Measurements from ENCODE around the gene SERBP1.

DNA sequence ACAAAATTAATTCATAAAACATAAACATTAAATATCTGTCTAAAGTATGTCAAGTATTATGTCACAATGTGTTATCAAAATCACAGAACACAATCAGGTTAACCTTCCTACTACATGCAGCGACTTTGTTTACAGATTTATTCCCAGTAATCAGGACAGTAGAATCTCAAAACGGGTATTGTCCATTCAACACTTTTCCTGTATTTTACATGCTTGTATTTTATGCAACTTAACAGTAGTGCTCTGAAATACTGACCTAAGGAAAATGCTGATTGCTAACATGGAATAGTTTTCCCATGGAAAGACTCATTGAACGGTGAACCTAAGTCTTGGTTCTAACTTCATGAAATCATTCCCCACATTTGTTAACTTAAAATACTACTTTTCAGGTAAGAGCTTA is 2.3 kb downstream of the SERBP1 start:
- no peak for TF ChIP-seq CTCF (IDR thresholded peaks at IDR 0.05 in 2 of 3, conservative IDR thresholded peaks at IDR 0.05 in 1 of 3; ENCODE audit: borderline replicate concordance in 1 of 3, insufficient read depth in 1 of 3, low read depth in 2 of 3, low read length in 2 of 3)
- TF ChIP-seq CEBPB (IDR thresholded peaks at IDR 0.05; ENCODE audit: low read depth) = no peak
- TF ChIP-seq, protein P1, sequence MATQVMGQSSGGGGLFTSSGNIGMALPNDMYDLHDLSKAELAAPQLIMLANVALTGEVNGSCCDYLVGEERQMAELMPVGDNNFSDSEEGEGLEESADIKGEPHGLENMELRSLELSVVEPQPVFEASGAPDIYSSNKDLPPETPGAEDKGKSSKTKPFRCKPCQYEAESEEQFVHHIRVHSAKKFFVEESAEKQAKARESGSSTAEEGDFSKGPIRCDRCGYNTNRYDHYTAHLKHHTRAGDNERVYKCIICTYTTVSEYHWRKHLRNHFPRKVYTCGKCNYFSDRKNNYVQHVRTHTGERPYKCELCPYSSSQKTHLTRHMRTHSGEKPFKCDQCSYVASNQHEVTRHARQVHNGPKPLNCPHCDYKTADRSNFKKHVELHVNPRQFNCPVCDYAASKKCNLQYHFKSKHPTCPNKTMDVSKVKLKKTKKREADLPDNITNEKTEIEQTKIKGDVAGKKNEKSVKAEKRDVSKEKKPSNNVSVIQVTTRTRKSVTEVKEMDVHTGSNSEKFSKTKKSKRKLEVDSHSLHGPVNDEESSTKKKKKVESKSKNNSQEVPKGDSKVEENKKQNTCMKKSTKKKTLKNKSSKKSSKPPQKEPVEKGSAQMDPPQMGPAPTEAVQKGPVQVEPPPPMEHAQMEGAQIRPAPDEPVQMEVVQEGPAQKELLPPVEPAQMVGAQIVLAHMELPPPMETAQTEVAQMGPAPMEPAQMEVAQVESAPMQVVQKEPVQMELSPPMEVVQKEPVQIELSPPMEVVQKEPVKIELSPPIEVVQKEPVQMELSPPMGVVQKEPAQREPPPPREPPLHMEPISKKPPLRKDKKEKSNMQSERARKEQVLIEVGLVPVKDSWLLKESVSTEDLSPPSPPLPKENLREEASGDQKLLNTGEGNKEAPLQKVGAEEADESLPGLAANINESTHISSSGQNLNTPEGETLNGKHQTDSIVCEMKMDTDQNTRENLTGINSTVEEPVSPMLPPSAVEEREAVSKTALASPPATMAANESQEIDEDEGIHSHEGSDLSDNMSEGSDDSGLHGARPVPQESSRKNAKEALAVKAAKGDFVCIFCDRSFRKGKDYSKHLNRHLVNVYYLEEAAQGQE (IDR thresholded peaks at IDR 0.05; ENCODE audit: low read depth) = no peak
- TF ChIP-seq EZH2phosphoT487 (IDR thresholded peaks at IDR 0.05; ENCODE audit: borderline replicate concordance) = no peak
- no peak for TF ChIP-seq EZH2 (IDR thresholded peaks at IDR 0.05)
- no peak for TF ChIP-seq POLR2A (IDR thresholded peaks at IDR 0.05; ENCODE audit: borderline replicate concordance, extremely low read depth, insufficient read depth, insufficient read length)
